ENCODE data around the gene ACOX2. TPM values are rescaled to one million over a fixed set of nuclear protein-coding genes. Genes with fewer than 3 reads are reported as not detected.
A peak's percentile ranks its signal among the peaks of the same experiment; 100 is the strongest.

Gene ACOX2
- total and polyA plus RNA-seq, 2 of the 13 experiments (the other 11 are each of a cell fraction or from before 2014, with no cell fraction given), result 42.6 to 98.5 TPM

DNA sequence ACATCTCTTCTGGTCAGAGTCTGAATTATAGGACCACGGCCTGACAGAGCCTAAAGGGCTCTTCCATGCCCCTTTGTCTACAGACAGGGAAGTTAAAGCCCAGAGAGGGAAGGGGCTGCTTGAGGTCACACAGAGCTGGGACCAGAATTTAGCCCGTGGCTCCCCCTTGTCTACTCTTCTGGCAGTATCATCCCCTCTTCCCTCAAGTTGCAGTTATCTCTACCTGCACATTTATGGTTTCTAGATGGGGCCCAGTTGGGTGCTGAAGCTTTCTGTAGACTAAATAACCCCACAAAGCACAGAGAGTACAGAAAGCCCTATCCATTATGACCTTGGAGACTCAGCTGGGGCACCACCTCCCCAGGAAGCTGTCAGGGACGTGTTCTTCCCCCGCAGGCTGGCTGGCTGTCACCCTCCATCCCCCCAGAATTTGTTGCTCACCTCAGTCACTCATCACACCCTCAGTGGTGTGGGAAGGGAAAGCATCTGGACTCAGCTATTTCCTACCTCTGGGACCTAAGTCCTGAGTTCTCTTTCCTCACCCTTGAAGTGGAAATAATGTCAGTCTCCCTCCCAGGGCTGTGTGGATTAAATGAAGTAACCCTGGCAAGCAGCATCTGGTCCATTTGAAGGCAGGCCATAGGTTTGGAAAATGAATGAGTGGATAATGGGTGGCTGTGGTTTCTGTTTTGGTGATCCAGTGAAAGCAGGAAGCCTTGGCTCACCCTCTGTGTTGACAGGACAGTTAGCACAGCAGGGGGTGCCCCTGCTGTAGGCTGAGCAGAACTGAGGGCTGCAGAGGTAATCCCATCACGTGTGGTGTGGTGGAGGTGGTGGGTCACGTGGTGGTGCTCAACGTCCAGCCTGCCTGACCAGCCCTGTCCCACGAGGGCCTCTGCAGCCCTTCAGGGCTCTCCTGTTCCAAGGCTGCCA, 16.3 kb downstream of the ACOX2 start (continued):
- TF ChIP-seq, protein P1, sequence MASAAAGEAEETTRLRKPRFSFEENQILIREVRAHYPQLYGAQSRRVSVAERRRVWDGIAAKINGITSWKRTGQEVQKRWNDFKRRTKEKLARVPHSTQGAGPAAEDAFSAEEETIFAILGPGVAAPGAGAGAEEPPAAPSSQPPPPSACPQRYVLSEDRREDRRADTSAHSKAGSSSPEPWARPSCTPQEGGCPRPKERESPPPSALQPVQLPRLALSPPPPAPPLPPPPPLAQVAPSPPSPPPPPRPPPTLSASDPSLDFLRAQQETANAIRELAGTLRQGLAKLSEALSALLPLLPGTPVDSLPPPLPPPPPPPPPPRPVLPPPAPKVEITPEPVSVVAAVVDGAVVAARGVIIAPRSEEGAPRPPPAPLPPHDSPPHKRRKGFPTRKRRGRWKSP (CRISPR knock-in tag; IDR thresholded peaks at IDR 0.05), result 0 out of 2 replicates have a peak, but pooled peaks have one; percentile 41
- no peak for TF ChIP-seq SOX6 (IDR thresholded peaks at IDR 0.05)
- peak; percentile 52 for TF ChIP-seq SOX6 (CRISPR knock-in tag; IDR thresholded peaks at IDR 0.05)
- TF ChIP-seq, protein P2, sequence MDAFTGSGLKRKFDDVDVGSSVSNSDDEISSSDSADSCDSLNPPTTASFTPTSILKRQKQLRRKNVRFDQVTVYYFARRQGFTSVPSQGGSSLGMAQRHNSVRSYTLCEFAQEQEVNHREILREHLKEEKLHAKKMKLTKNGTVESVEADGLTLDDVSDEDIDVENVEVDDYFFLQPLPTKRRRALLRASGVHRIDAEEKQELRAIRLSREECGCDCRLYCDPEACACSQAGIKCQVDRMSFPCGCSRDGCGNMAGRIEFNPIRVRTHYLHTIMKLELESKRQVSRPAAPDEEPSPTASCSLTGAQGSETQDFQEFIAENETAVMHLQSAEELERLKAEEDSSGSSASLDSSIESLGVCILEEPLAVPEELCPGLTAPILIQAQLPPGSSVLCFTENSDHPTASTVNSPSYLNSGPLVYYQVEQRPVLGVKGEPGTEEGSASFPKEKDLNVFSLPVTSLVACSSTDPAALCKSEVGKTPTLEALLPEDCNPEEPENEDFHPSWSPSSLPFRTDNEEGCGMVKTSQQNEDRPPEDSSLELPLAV (CRISPR knock-in tag; conservative IDR thresholded peaks at IDR 0.05; ENCODE audit: low read depth), result no peak
- no peak for TF ChIP-seq MTF1 (CRISPR knock-in tag; IDR thresholded peaks at IDR 0.05)
- no peak for TF ChIP-seq RFX3 (CRISPR knock-in tag; IDR thresholded peaks at IDR 0.05)
- no peak for TF ChIP-seq ZNF460 (CRISPR knock-in tag; IDR thresholded peaks at IDR 0.05; ENCODE audit: borderline replicate concordance)
- TF ChIP-seq, protein P3, sequence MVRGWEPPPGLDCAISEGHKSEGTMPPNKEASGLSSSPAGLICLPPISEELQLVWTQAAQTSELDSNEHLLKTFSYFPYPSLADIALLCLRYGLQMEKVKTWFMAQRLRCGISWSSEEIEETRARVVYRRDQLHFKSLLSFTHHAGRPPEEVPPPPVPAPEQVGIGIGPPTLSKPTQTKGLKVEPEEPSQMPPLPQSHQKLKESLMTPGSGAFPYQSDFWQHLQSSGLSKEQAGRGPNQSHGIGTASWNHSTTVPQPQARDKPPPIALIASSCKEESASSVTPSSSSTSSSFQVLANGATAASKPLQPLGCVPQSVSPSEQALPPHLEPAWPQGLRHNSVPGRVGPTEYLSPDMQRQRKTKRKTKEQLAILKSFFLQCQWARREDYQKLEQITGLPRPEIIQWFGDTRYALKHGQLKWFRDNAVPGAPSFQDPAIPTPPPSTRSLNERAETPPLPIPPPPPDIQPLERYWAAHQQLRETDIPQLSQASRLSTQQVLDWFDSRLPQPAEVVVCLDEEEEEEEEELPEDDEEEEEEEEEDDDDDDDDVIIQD (CRISPR knock-in tag; IDR thresholded peaks at IDR 0.05; ENCODE audit: low read depth), result no peak; the same call in 1 of the 2 replicates
- no peak for TF ChIP-seq GPN1 (CRISPR knock-in tag; IDR thresholded peaks at IDR 0.05; ENCODE audit: borderline replicate concordance)
- no peak for TF ChIP-seq SRSF4 (IDR thresholded peaks at IDR 0.05; ENCODE audit: low read depth, low read length, poor library complexity, severe bottlenecking)
- peak; percentile 42; the same call in 1 of the 2 replicates for TF ChIP-seq CEBPG (CRISPR knock-in tag; IDR thresholded peaks at IDR 0.05)
- TF ChIP-seq, protein P4, sequence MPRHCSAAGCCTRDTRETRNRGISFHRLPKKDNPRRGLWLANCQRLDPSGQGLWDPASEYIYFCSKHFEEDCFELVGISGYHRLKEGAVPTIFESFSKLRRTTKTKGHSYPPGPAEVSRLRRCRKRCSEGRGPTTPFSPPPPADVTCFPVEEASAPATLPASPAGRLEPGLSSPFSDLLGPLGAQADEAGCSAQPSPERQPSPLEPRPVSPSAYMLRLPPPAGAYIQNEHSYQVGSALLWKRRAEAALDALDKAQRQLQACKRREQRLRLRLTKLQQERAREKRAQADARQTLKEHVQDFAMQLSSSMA (CRISPR knock-in tag; IDR thresholded peaks at IDR 0.05), result no peak; the same call in 1 of the 2 replicates
- peak; percentile 91 for TF ChIP-seq ZNF616 (CRISPR knock-in tag; IDR thresholded peaks at IDR 0.05; ENCODE audit: low read depth)
- no peak for TF ChIP-seq MEIS1 (CRISPR knock-in tag; IDR thresholded peaks at IDR 0.05; ENCODE audit: borderline replicate concordance)
- TF ChIP-seq NFE2L1 (CRISPR knock-in tag; IDR thresholded peaks at IDR 0.05; ENCODE audit: borderline replicate concordance), result no peak
- peak; percentile 85; the same call in 1 of the 2 replicates for TF ChIP-seq ZFYVE20 (CRISPR knock-in tag; IDR thresholded peaks at IDR 0.05; ENCODE audit: borderline replicate concordance, low read depth)
- no peak for TF ChIP-seq SMAD1 (CRISPR knock-in tag; IDR thresholded peaks at IDR 0.05; ENCODE audit: borderline replicate concordance, low read depth)
- no peak for TF ChIP-seq KDM6A (CRISPR knock-in tag; IDR thresholded peaks at IDR 0.05; ENCODE audit: low read depth)
